Measurements from ENCODE around the gene GK2. TPM values are rescaled to one million over a fixed set of nuclear protein-coding genes. Genes with fewer than 3 reads are reported as not detected.

GK2 gene
- total and polyA plus RNA-seq, 2 of the 13 experiments (the other 11 are each of a cell fraction or from before 2014, with no cell fraction given): not detected

GRCh38 chr4:79429113-79429903, 21.3 kb upstream of the GK2 start (continued):
- no peak for TF ChIP-seq SNAPC4 (CRISPR knock-in tag; IDR thresholded peaks at IDR 0.05)

GRCh38 chr4:79426989-79427388, 19.0 kb upstream of the GK2 start:
- Histone ChIP-seq H3K4me2 (ENCODE audit: low read depth, low read length) (no peak overlapping the region), H3K9me3 (ENCODE audit: low read length) (no peaks in the 10 kb centered on the region), H3K4me1 (ENCODE audit: insufficient read depth, low read length) (no peaks in the 10 kb centered on the region), H3K27me3 (ENCODE audit: control insufficient read depth in 1 of 2, insufficient read depth in 2 of 2, low read length in 2 of 2) (no peaks in the 10 kb centered on the region), H3K9ac (ENCODE audit: insufficient read depth, low read depth, low read length) (no peak overlapping the region), H4K20me1 (ENCODE audit: insufficient read depth, low read length) (no peaks in the 10 kb centered on the region), H3K79me2 (ENCODE audit: insufficient read depth, low read length) (no peaks in the 10 kb centered on the region), H2AFZ (ENCODE audit: low read length) (no peak overlapping the region), H3K27ac (ENCODE audit: extremely low read length, insufficient read depth, low read length) (no peak overlapping the region), H3K36me3 (replicated peaks in 1 of 2; ENCODE audit: control insufficient read depth in 1 of 2, insufficient read depth in 2 of 2, low read length in 2 of 2) (no peaks in the 10 kb centered on the region), H3K4me3 (replicated peaks in 1 of 3; ENCODE audit: insufficient read depth in 1 of 3, low read depth in 2 of 3, low read length in 3 of 3) (no peak overlapping the region)
- no peak for TF ChIP-seq MXD1 (CRISPR knock-in tag; IDR thresholded peaks at IDR 0.05)
- ATAC-seq (no peak), FAIRE-seq (no peak), DNase-seq (ENCODE audit: low spot score) (no peak)
- in situ Hi-C loops (cut with HindIII; ENCODE audit: extremely low pct_ligation_motif_present, low pct_unique_long_range_greater_than_20kb) (no loop called here), intact Hi-C loops (cut with micrococcal nuclease; ENCODE audit: unreplicated experiment) (no loop called here)
- POLR2A ChIA-PET: no interaction called here
- no TSS peak for BruUV-seq (replicated peaks)
- CTCF ChIA-PET (ENCODE audit: low intra/inter-chr PET ratio, low total read pairs): no interaction called here
